DLD1 (cell line): ENCODE measurements around the gene DOK5.
"Not testable (repeated sequence)": the region's sequence is repeated elsewhere in the genome, so short reads cannot be mapped to it uniquely, and the experiment has no call there.

Source experiments
- in situ Hi-C: cut with HindIII; loops from 2 replicates; pipeline ENCODE4 v1.10.0; 2017; ENCODE audit warnings: low sequenced_read_pairs

DOK5 gene

GRCh38 chr20:54475334-54476168 is at the start of gene DOK5:
Gene DOK5 (plus strand): TSS chr20:54475593. CDS start chr20:54475947, 354 bp downstream.
- in situ Hi-C loops = no loop called here

GRCh38 chr20:54429364-54429763 is 46.0 kb upstream of the DOK5 start:
- in situ Hi-C loops = no loop called here

- in situ Hi-C loops = no loop called here
Observed at GRCh38 chr20:54431156-54431944, 44.0 kb upstream of the DOK5 start.

- in situ Hi-C loops = no loop called here
Observed at GRCh38 chr20:54432966-54433365, 42.4 kb upstream of the DOK5 start.

- in situ Hi-C loops = no loop called here
Observed at GRCh38 chr20:54433636-54434035, 41.8 kb upstream of the DOK5 start.

GRCh38 chr20:54434196-54434595 is 41.2 kb upstream of the DOK5 start:
- in situ Hi-C loops = no loop called here

GRCh38 chr20:54435015-54435414 is 40.4 kb upstream of the DOK5 start:
- in situ Hi-C loops = no loop called here

GRCh38 chr20:54436410-54436809 is 39.0 kb upstream of the DOK5 start:
- in situ Hi-C loops = not testable (repeated sequence)

- in situ Hi-C loops = no loop called here
Observed at GRCh38 chr20:54438166-54438565, 37.2 kb upstream of the DOK5 start.

GRCh38 chr20:54450207-54450606 is 25.2 kb upstream of the DOK5 start:
- in situ Hi-C loops = no loop called here

GRCh38 chr20:54451171-54451570 is 24.2 kb upstream of the DOK5 start:
- in situ Hi-C loops = no loop called here

- in situ Hi-C loops = no loop called here
Observed at GRCh38 chr20:54452277-54452676, 23.1 kb upstream of the DOK5 start.

- in situ Hi-C loops = no loop called here
Observed at GRCh38 chr20:54454982-54455381, 20.4 kb upstream of the DOK5 start.

- in situ Hi-C loops = no loop called here
Observed at GRCh38 chr20:54456423-54456822, 19.0 kb upstream of the DOK5 start.

- in situ Hi-C loops = no loop called here
Observed at GRCh38 chr20:54456961-54457360, 18.4 kb upstream of the DOK5 start.

- in situ Hi-C loops = no loop called here
Observed at GRCh38 chr20:54458219-54458618, 17.2 kb upstream of the DOK5 start.

- in situ Hi-C loops = no loop called here
Observed at GRCh38 chr20:54459279-54459678, 16.1 kb upstream of the DOK5 start.

GRCh38 chr20:54464003-54464402 is 11.4 kb upstream of the DOK5 start:
- in situ Hi-C loops = no loop called here

GRCh38 chr20:54466127-54466526 is 9.3 kb upstream of the DOK5 start:
- in situ Hi-C loops = no loop called here

GRCh38 chr20:54467622-54468021 is 7.8 kb upstream of the DOK5 start:
- in situ Hi-C loops = no loop called here

- in situ Hi-C loops = no loop called here
Observed at GRCh38 chr20:54468082-54468481, 7.3 kb upstream of the DOK5 start.

- in situ Hi-C loops = no loop called here
Observed at GRCh38 chr20:54469293-54469692, 6.1 kb upstream of the DOK5 start.
